HL-60 (cell line): Measurements from ENCODE around the gene HLA-DQB2.

ENCODE experiments used
- GABPA ChIP-seq: IDR thresholded peaks from 2 replicates; pipeline ENCODE4 v1.6.1; 2012; ENCODE audit warnings: low read depth
- POLR2AphosphoS5 ChIP-seq: IDR thresholded peaks from 2 replicates; pipeline ENCODE4 v1.6.1; 2012; ENCODE audit warnings: low read depth
- SPI1 ChIP-seq: IDR thresholded peaks from 2 replicates; pipeline ENCODE4 v1.6.1; 2012; ENCODE audit warnings: low read depth, mild to moderate bottlenecking, borderline replicate concordance
- TF ChIP-seq, protein P1 (sequence below): IDR thresholded peaks from one replicate; pipeline ENCODE4 v1.5.1; 2011; ENCODE audit warnings: low read length, control low read depth, inconsistent platforms; ENCODE audit not compliant: insufficient read depth
- TF ChIP-seq, protein P2 (sequence below): IDR thresholded peaks from 2 replicates; pipeline ENCODE4 v1.6.1; 2012; ENCODE audit warnings: low read depth; ENCODE audit not compliant: insufficient replicate concordance

DNA sequence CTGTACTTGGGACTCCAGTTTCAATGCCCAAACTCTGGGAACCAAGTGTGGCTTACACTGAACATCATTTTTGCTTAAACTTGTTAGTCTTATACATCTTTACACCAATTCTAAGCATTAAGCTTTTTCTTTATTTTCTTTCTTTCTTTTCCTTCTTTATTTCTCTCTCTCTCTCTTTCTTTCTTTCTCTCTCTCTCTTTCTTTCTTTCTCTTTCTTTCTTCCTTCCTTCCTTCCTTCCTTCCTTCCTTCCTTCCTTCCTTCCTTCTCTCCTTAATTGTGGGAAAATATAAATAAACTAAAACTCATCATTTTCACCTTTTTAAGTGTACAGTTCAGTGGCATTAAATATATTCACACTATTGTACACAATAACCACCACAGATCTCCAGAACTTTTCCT is 53.7 kb downstream of the HLA-DQB2 start:
- TF ChIP-seq, protein P1, sequence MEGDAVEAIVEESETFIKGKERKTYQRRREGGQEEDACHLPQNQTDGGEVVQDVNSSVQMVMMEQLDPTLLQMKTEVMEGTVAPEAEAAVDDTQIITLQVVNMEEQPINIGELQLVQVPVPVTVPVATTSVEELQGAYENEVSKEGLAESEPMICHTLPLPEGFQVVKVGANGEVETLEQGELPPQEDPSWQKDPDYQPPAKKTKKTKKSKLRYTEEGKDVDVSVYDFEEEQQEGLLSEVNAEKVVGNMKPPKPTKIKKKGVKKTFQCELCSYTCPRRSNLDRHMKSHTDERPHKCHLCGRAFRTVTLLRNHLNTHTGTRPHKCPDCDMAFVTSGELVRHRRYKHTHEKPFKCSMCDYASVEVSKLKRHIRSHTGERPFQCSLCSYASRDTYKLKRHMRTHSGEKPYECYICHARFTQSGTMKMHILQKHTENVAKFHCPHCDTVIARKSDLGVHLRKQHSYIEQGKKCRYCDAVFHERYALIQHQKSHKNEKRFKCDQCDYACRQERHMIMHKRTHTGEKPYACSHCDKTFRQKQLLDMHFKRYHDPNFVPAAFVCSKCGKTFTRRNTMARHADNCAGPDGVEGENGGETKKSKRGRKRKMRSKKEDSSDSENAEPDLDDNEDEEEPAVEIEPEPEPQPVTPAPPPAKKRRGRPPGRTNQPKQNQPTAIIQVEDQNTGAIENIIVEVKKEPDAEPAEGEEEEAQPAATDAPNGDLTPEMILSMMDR, result no peak
- TF ChIP-seq SPI1, result no peak
- no peak for TF ChIP-seq GABPA
- TF ChIP-seq POLR2AphosphoS5, result no peak
- TF ChIP-seq, protein P2, sequence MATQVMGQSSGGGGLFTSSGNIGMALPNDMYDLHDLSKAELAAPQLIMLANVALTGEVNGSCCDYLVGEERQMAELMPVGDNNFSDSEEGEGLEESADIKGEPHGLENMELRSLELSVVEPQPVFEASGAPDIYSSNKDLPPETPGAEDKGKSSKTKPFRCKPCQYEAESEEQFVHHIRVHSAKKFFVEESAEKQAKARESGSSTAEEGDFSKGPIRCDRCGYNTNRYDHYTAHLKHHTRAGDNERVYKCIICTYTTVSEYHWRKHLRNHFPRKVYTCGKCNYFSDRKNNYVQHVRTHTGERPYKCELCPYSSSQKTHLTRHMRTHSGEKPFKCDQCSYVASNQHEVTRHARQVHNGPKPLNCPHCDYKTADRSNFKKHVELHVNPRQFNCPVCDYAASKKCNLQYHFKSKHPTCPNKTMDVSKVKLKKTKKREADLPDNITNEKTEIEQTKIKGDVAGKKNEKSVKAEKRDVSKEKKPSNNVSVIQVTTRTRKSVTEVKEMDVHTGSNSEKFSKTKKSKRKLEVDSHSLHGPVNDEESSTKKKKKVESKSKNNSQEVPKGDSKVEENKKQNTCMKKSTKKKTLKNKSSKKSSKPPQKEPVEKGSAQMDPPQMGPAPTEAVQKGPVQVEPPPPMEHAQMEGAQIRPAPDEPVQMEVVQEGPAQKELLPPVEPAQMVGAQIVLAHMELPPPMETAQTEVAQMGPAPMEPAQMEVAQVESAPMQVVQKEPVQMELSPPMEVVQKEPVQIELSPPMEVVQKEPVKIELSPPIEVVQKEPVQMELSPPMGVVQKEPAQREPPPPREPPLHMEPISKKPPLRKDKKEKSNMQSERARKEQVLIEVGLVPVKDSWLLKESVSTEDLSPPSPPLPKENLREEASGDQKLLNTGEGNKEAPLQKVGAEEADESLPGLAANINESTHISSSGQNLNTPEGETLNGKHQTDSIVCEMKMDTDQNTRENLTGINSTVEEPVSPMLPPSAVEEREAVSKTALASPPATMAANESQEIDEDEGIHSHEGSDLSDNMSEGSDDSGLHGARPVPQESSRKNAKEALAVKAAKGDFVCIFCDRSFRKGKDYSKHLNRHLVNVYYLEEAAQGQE, result no peak
